ENCODE measurements around the gene C1RL.
A peak's percentile ranks its signal among the peaks of the same experiment; 100 is the strongest.

C1RL gene

GRCh38 chr12:7144414-7145120 is 35.6 kb upstream of the C1RL start:
- no peak for TF ChIP-seq TCF12 (IDR thresholded peaks at IDR 0.05; ENCODE audit: low read depth)
- no peak for TF ChIP-seq EGR1 (IDR thresholded peaks at IDR 0.05)
- TF ChIP-seq RAD21 (IDR thresholded peaks at IDR 0.05; ENCODE audit: low read depth): peak; percentile 59

- TF ChIP-seq ZBTB7A (IDR thresholded peaks at IDR 0.05; ENCODE audit: low read depth) (no peak), RAD21 (IDR thresholded peaks at IDR 0.05; ENCODE audit: low read depth) (no peak), CREB1 (IDR thresholded peaks at IDR 0.05; ENCODE audit: low read depth) (no peak), NFIC (IDR thresholded peaks at IDR 0.05) (no peak)
Measured at GRCh38 chr12:7143564-7143963, 34.5 kb upstream of the C1RL start.

GRCh38 chr12:7142809-7143465 is 33.9 kb upstream of the C1RL start:
- TF ChIP-seq TEAD4 (IDR thresholded peaks at IDR 0.05): no peak
- TF ChIP-seq ZBTB7A (IDR thresholded peaks at IDR 0.05; ENCODE audit: low read depth): no peak
- no peak for TF ChIP-seq CEBPB (IDR thresholded peaks at IDR 0.05)
- no peak for TF ChIP-seq RAD21 (IDR thresholded peaks at IDR 0.05; ENCODE audit: low read depth)
- TF ChIP-seq NFIC (IDR thresholded peaks at IDR 0.05): no peak
- TF ChIP-seq MAX (IDR thresholded peaks at IDR 0.05): no peak
- no peak for TF ChIP-seq REST (IDR thresholded peaks at IDR 0.05; ENCODE audit: low read depth)
- TF ChIP-seq USF1 (IDR thresholded peaks at IDR 0.05): no peak
- TF ChIP-seq YY1 (IDR thresholded peaks at IDR 0.05; ENCODE audit: low read depth): no peak
- TF ChIP-seq EP300 (IDR thresholded peaks at IDR 0.05; ENCODE audit: borderline replicate concordance): no peak
- TF ChIP-seq EGR1 (IDR thresholded peaks at IDR 0.05): no peak
- no peak for TF ChIP-seq TAF1 (IDR thresholded peaks at IDR 0.05; ENCODE audit: low read depth)
- no peak for TF ChIP-seq TCF12 (IDR thresholded peaks at IDR 0.05; ENCODE audit: low read depth)
- no peak for TF ChIP-seq CREB1 (IDR thresholded peaks at IDR 0.05; ENCODE audit: low read depth)
- no peak for TF ChIP-seq FOXM1 (IDR thresholded peaks at IDR 0.05; ENCODE audit: borderline replicate concordance, low read depth)

GRCh38 chr12:7142056-7142644 is 33.1 kb upstream of the C1RL start:
- TF ChIP-seq TEAD4 (IDR thresholded peaks at IDR 0.05) (no peak), RAD21 (IDR thresholded peaks at IDR 0.05; ENCODE audit: low read depth) (peak; percentile 69)

- TF ChIP-seq EGR1 (IDR thresholded peaks at IDR 0.05) (no peak), NFIC (IDR thresholded peaks at IDR 0.05) (no peak), TAF1 (IDR thresholded peaks at IDR 0.05; ENCODE audit: low read depth) (no peak), FOXM1 (IDR thresholded peaks at IDR 0.05; ENCODE audit: borderline replicate concordance, low read depth) (no peak), TCF12 (IDR thresholded peaks at IDR 0.05; ENCODE audit: low read depth) (no peak), CREB1 (IDR thresholded peaks at IDR 0.05; ENCODE audit: low read depth) (no peak), TEAD4 (IDR thresholded peaks at IDR 0.05) (no peak), CEBPB (IDR thresholded peaks at IDR 0.05) (no peak), ZBTB7A (IDR thresholded peaks at IDR 0.05; ENCODE audit: low read depth) (no peak), YY1 (IDR thresholded peaks at IDR 0.05; ENCODE audit: low read depth) (no peak), REST (IDR thresholded peaks at IDR 0.05; ENCODE audit: low read depth) (no peak), EP300 (IDR thresholded peaks at IDR 0.05; ENCODE audit: borderline replicate concordance) (no peak), MAX (IDR thresholded peaks at IDR 0.05) (no peak), RAD21 (IDR thresholded peaks at IDR 0.05; ENCODE audit: low read depth) (no peak), USF1 (IDR thresholded peaks at IDR 0.05) (no peak)
Measured at GRCh38 chr12:7141351-7142005, 32.5 kb upstream of the C1RL start.
